8988T (cell line): ENCODE data around the gene PDZD2.
"Not testable (repeated sequence)": the region's sequence is repeated elsewhere in the genome, so short reads cannot be mapped to it uniquely, and the experiment has no call there.

ENCODE experiments used
- DNase-seq: peaks from one replicate; pipeline ENCODE4 v3.0.0; 2011

PDZD2 gene

GRCh38 chr5:31698673-31699072 is 59.7 kb downstream of the PDZD2 start:
- DNase-seq = no peak

- DNase-seq = no peak
Observed at GRCh38 chr5:31701642-31702299, 62.8 kb downstream of the PDZD2 start.

DNA sequence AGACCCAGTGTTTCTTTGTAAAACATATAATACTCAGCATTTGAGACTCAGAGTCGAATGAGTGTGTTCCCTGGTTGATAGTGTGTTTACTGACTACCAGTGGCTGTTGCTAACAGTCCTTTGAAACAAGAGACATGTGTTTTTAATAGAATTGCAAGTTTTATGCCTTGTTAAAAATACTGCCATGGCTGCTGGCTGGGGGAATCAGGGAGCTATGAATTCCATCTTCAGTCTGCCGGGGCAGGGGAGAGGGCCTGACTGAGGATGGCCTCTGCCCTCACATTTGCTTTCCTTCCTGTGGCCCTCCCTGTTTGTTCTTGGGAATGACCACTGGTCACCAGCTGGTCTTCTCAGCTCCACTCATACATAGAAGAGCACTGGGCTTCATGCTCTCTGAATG is 63.8 kb downstream of the PDZD2 start:
- no peak for DNase-seq

GRCh38 chr5:31703757-31704156 is 64.8 kb downstream of the PDZD2 start:
- no peak for DNase-seq

GRCh38 chr5:31706186-31706585 is 67.3 kb downstream of the PDZD2 start:
- DNase-seq = no peak

GRCh38 chr5:31707329-31707728 is 68.4 kb downstream of the PDZD2 start:
- DNase-seq = no peak

DNA sequence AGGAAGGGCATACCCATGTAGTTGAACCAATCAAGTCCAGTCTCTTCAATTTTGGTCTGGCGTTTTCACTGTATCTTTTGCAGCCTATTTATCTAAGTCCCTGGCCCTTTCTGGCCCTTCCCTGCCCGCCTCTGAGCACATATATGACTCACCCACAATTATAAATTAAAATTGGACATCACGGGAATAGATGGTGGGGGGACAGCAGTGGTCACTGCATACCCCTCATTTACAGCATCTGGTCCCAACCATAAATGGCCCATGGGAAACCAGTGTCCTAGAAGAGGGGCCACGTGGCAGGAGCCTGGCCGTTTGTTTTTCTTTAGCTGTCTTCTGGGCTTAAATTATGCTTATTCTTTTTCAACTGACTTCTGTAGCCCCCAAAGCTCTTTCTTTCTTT is 69.2 kb downstream of the PDZD2 start:
- no peak for DNase-seq

DNA sequence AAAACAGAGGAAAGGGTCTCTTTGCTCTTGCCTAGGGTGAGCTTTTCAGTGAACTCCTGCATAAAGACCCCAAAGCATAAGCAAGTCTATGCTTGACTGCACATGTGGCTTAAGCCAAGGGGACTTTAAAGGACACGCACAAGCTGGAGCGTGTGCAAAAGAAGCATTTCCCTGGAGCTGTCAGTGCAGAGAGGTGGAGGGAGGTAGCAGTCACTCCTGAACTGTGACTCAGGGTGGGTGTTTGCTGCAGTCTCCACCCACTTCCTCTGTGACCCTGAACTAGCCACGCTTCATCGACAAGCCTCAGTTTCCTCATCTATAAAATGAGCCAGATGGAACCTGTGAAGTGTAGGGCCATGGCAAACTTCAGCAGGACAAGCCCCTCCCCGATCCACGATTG is 72.4 kb downstream of the PDZD2 start:
- DNase-seq = no peak

DNA sequence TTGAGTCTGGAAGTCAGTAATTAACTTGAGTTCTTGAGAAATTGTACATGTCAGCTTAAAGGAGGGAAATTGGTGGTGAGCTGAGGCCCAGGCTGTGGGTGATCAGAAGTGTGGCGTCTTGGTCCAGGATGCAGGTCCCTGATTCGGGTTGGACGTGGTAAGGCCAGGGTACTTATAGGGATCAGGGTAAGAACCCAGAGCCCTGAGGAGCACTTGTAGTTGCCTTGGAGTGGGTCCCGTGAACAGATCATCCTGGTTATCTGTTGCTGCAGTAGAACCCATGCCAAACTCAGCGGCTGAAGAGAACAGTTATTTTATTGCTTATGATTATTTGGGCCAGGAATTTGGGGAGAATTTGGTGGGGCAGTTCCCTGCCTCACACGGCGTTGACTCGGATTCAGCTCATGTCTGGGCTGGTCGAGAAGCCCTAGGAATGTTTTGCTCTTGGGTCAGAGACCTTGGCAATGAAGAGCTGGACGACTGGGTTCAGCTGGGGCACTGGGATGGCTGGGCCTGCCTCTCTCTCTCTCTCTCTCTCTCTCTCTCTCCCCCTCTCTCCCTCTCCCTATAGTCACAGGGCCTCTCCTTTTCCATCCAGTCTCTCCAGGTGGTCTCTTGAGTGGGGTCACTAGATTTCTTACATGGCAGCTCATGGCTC is 73.1 kb downstream of the PDZD2 start:
- DNase-seq = no peak

- DNase-seq = no peak
Observed at GRCh38 chr5:31717561-31717960, 78.6 kb downstream of the PDZD2 start.

GRCh38 chr5:31720004-31720403 is 81.1 kb downstream of the PDZD2 start:
- DNase-seq = no peak

- no peak for DNase-seq
Observed at GRCh38 chr5:31720811-31721345, 81.9 kb downstream of the PDZD2 start.

GRCh38 chr5:31722111-31722510 is 83.2 kb downstream of the PDZD2 start:
- no peak for DNase-seq

DNA sequence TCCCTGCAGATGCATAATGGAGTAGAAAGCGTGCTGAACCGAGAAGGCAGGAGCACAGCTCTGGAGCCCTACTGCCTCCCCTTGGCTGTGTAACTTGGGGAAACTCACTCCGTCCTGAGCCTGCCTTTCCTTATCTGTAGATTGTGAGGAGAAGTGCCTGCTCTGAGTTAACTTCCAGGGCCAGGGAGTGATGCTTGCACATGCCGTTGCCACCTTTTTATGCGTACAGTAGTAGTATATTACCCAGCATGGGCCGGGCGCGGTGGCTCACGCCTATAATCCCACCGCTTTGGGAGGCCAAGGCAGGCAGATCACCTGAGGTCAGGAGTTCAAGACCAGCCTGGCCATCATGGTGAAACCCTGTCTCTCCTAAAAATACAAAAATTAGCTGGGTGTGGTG is 87.1 kb downstream of the PDZD2 start:
- DNase-seq = no peak

DNA sequence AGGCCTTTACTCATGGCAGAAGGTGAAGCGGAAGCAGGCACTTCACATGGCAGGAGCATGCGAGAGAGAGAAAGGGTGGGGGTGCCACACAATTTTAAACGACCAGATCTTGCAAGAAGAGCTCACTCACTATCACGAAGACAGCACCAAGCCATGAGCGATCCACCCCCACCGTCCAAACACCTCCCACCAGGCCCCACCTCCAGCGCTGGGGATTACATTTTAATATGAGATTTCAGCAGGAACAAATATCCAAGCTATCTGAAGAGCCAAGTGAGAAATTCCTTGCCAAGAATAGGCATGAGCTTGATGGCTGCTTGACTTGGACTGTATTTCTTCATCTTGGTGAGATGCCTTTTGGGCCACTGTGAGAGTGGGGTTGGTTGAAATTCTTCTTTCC is 88.0 kb downstream of the PDZD2 start:
- DNase-seq = no peak

GRCh38 chr5:31728039-31728438 is 89.1 kb downstream of the PDZD2 start:
- no peak for DNase-seq

- DNase-seq = not testable (repeated sequence)
Observed at GRCh38 chr5:31728806-31729205, 89.9 kb downstream of the PDZD2 start.

- DNase-seq = no peak
Observed at GRCh38 chr5:31730139-31730538, 91.2 kb downstream of the PDZD2 start.

GRCh38 chr5:31731016-31731415 is 92.1 kb downstream of the PDZD2 start:
- DNase-seq = no peak

GRCh38 chr5:31731710-31732301 is 92.9 kb downstream of the PDZD2 start:
- DNase-seq = no peak

GRCh38 chr5:31732821-31733220 is 93.9 kb downstream of the PDZD2 start:
- DNase-seq = not testable (repeated sequence)

- DNase-seq = no peak
Observed at GRCh38 chr5:31733371-31733770, 94.4 kb downstream of the PDZD2 start.

- DNase-seq = no peak
Observed at GRCh38 chr5:31736127-31736526, 97.2 kb downstream of the PDZD2 start.

GRCh38 chr5:31738199-31738598 is 99.3 kb downstream of the PDZD2 start:
- DNase-seq = no peak
